GM15510 (cell line): ENCODE measurements around the gene MILR1.

Experiments
- POLR2A ChIP-seq: IDR thresholded peaks from 3 replicates; pipeline ENCODE4 v1.6.1; 2011; ENCODE audit warnings: borderline replicate concordance; ENCODE audit not compliant: insufficient read length; ENCODE audit errors: extremely low read depth

Gene MILR1

GRCh38 chr17:64503341-64503740, 54.4 kb downstream of the MILR1 start:
- no peak for TF ChIP-seq POLR2A

- no peak for TF ChIP-seq POLR2A
Observed at GRCh38 chr17:64503821-64504768, 55.2 kb downstream of the MILR1 start.

- TF ChIP-seq POLR2A, result no peak
Observed at GRCh38 chr17:64504769-64505339, 55.9 kb downstream of the MILR1 start.

- peak; percentile 67 for TF ChIP-seq POLR2A
Observed at GRCh38 chr17:64505340-64506200, 56.7 kb downstream of the MILR1 start.

- peak; percentile 100 for TF ChIP-seq POLR2A
Observed at GRCh38 chr17:64506201-64506575, 57.3 kb downstream of the MILR1 start, which contains the start of gene DDX5. Gene DDX5, minus strand, starts transcription at chr17:64506289. Its CDS starts 170 bp downstream, at chr17:64506119.

- TF ChIP-seq POLR2A, result peak; percentile 77
Observed at GRCh38 chr17:64506576-64507412, 57.9 kb downstream of the MILR1 start, which contains the start of gene CEP95. Gene CEP95, plus strand, starts transcription at chr17:64506977. Its CDS starts 121 bp downstream, at chr17:64507098.

GRCh38 chr17:64507413-64507782, 58.5 kb downstream of the MILR1 start:
- no peak for TF ChIP-seq POLR2A

- TF ChIP-seq POLR2A, result no peak
Observed at GRCh38 chr17:64508683-64509082, 59.8 kb downstream of the MILR1 start.

- TF ChIP-seq POLR2A, result no peak
Observed at GRCh38 chr17:64509179-64509578, 60.3 kb downstream of the MILR1 start.

- TF ChIP-seq POLR2A, result no peak
Observed at GRCh38 chr17:64515419-64515818, 66.5 kb downstream of the MILR1 start.

GRCh38 chr17:64515829-64516228, 66.9 kb downstream of the MILR1 start:
- no peak for TF ChIP-seq POLR2A
